Fibroblast of mammary gland (primary cell): Measurements from ENCODE around the gene EDN2.
A peak's percentile ranks its signal among the peaks of the same experiment; 100 is the strongest.

Source experiments
- DNase-seq: peaks from one replicate; pipeline ENCODE4 v3.0.0-alpha.2; 2010; ENCODE audit warnings: low read depth
- H3K4me3 ChIP-seq: 2 replicates; pipeline ENCODE4 v1.5.1; 2011; ENCODE audit warnings: low read depth, mild to moderate bottlenecking, low read length, moderate library complexity; ENCODE audit not compliant: control insufficient read depth
- CTCF ChIP-seq: conservative IDR thresholded peaks from 2 replicates; pipeline ENCODE4 v1.5.1; 2011; ENCODE audit warnings: low read depth, low read length, inconsistent platforms; ENCODE audit not compliant: control insufficient read depth, insufficient read depth

Gene EDN2

GRCh38 chr1:41499591-41499990 lies 15.1 kb upstream of the EDN2 start:
- no peak for TF ChIP-seq CTCF
- no peak for DNase-seq

DNA sequence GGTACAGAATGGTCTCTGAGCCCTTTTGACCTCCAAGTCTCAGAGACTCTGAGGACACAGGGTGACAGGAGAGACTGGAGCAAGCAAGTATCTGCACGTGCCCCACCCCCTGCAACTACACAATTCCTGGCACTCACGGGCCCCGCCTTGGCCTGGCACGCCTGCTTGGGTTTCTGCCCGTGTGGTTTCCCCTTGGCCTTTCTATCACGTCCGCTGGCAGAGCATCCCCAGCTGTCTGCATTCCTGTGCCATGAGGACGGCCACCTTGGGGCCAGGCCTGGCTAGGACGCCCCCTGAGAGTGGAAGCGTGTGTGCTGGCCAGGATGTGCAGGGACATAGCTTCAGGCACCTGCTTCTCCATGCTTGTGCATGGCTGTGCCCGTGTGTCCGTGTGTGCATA lies 14.3 kb upstream of the EDN2 start:
- no peak for DNase-seq
- TF ChIP-seq CTCF: no peak
- no peak overlapping the region for H3K4me3 ChIP-seq

More at GRCh38 chr1:41499591-41499990, 15.1 kb upstream of the EDN2 start:
- H3K4me3 ChIP-seq: no peak overlapping the region

- TF ChIP-seq CTCF: no peak
- no peak for DNase-seq
Measured at GRCh38 chr1:41498391-41498790, 13.9 kb upstream of the EDN2 start.

DNA sequence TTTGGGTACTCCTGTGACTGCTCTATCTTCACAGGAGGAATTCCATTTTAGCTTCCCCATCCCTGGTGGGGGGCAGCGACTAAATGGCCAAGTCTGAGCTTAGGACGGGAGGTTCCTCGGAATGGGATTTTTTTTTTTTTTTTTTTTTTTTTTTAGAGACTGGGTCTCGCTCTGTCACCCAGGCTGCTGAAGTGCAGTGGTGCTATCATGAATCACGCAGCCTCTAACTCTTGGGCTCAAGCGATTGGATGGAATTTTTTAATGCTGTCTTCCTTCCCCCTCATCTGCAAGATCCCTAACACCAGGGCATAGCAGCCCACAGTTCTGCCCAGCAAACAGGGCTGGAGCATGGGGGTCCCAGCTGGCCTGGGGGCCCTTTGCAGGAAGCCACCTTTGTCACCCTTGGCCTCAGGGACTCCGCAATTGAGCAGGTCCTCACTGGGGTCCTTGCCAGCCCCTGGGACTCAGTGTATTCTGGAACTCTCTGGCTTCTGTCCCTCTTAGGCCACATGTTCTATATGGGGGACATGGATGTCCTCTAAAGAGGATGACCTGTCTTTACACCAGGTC lies 13.1 kb upstream of the EDN2 start:
- TF ChIP-seq CTCF: no peak
- H3K4me3 ChIP-seq: no peak overlapping the region
- no peak for DNase-seq

More at GRCh38 chr1:41498391-41498790, 13.9 kb upstream of the EDN2 start:
- H3K4me3 ChIP-seq: no peak overlapping the region

DNA sequence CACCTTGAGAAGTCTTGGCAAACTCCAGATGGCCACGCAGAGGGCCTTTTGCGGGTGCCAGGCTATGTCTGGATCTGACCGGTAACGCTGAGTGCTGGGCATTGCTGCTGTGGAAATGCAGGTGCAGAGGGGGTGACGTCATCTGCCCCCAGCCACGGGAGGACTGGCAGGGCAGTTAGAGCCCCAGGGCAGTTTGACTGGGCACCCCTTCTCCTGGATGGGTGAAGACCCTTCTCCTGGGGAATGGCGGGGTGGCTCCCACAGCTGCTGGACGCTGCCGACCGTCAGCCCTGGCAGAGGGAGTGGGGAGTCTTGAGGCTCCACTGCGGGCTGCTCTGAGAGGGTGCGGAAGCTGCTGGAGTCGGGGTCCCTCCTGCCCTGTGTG lies 12.6 kb upstream of the EDN2 start:
- no peak for DNase-seq
- TF ChIP-seq CTCF: no peak
- H3K4me3 ChIP-seq: no peak overlapping the region

DNA sequence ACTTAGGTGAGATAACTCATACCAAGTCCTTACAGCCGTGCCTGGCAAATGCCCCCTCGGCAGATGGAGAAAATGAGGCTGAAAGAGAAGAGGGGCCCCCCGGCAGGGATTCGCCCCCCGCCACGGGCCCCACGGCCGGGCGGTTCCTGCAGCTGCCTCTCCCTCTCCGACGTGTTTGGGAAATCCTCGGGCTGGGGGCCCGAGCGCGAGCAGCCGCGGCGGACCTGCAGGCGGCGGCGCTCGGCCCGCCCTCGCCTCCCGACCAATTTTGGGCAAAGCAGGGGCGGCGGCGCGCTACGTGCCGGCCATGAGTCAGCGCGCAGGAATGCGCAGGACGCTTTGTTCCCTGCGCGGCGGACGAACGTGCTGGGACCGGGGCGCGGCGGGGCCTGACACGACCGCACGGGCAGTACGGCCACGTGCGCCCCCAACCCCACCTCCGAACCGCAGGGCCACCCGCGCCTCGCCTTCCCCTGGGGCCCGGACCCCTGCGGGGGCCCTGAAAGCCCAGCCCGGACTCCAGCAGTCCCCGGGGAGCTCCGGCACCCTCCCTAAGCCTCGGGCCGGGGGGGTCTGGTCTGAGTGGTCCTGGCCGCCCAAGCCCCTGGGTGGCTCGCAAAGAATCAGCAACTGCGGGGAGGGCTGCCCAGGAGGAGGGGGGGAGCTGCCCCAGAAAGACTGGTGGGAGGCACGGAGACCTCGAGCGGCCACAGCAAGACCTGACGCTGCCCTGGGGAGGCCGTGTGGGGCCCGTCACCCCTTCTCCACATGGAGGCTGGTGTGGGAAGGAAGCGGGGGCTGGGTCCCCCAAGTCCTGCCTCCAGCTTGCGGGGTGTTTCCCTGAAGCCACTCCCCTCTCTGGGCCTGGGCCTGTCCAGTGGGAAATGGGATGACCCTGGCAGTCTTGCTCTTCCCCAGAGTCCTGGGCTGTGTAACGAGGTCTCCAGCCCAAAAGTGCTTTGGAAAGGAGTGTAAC lies 11.9 kb upstream of the EDN2 start:
- TF ChIP-seq CTCF: no peak
- DNase-seq: peak; percentile 76
- H3K4me3 ChIP-seq: no peak overlapping the region
